ENCODE results near the gene PPP1R14C.

DNA sequence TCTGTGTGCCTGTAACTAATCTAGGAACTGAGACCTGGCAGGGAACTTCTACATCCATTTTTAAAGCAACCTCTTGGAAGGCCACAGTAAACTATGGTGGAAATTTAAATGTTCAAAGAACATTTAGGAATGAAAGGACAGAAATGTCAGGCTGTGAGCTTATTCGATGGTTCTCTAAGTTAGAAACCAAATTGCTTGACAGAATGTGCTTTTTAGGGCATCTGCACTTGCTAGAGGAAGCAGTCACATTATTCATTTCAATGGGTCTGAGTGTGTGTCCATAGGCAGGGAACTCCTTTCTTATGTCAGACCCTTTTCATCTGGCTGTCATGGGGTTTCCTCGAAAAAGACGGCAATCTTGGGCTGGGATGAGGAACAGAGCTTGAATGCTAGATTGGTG, 84.4 kb downstream of the PPP1R14C start:
- TF ChIP-seq, protein P1, sequence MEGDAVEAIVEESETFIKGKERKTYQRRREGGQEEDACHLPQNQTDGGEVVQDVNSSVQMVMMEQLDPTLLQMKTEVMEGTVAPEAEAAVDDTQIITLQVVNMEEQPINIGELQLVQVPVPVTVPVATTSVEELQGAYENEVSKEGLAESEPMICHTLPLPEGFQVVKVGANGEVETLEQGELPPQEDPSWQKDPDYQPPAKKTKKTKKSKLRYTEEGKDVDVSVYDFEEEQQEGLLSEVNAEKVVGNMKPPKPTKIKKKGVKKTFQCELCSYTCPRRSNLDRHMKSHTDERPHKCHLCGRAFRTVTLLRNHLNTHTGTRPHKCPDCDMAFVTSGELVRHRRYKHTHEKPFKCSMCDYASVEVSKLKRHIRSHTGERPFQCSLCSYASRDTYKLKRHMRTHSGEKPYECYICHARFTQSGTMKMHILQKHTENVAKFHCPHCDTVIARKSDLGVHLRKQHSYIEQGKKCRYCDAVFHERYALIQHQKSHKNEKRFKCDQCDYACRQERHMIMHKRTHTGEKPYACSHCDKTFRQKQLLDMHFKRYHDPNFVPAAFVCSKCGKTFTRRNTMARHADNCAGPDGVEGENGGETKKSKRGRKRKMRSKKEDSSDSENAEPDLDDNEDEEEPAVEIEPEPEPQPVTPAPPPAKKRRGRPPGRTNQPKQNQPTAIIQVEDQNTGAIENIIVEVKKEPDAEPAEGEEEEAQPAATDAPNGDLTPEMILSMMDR (IDR thresholded peaks at IDR 0.05 in 8 of 11, conservative IDR thresholded peaks at IDR 0.05 in 3 of 11): no peak
- TF ChIP-seq POLR2A (IDR thresholded peaks at IDR 0.05): no peak
- no peak for TF ChIP-seq POLR2AphosphoS5 (IDR thresholded peaks at IDR 0.05)
